ENCODE measurements around the gene ZBTB17. TPM values are rescaled to one million over a fixed set of nuclear protein-coding genes. Genes with fewer than 3 reads are reported as not detected.
"Not testable (repeated sequence)": the region's sequence is repeated elsewhere in the genome, so short reads cannot be mapped to it uniquely, and the experiment has no call there.

The ZBTB17 gene
- polyA plus RNA-seq, 3 donors, result 25.7 to 29.9 (median 28.3) TPM

- not testable (repeated sequence) for DNase-seq (ENCODE audit: low read depth in 3 of 3, low spot score in 2 of 3)
Measured at GRCh38 chr1:15913607-15914006, 62.3 kb downstream of the ZBTB17 start.

- no peak for DNase-seq (ENCODE audit: low read depth in 3 of 3, low spot score in 2 of 3)
Measured at GRCh38 chr1:15911927-15912326, 64.0 kb downstream of the ZBTB17 start.

DNA sequence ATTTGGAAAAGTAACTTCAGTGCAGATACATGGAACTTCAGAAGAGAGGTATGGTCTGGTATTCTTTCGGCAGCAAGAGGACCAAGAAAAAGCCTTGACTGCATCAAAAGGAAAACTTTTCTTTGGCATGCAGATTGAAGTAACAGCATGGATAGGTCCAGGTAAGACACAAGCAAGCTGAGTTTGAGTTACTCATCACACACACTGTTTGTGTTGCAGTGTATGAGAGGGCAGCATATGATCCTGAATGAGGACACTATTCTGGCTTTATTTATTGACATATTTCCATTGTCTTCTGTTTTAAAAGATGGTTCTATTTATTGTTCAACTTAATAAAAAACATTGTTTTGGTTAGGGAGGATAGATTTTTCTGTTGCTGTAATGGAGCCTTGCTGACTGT is 64.8 kb downstream of the ZBTB17 start:
- no peak for DNase-seq (ENCODE audit: low read depth in 3 of 3, low spot score in 2 of 3)

GRCh38 chr1:15908597-15908996 is 67.3 kb downstream of the ZBTB17 start:
- DNase-seq (ENCODE audit: low read depth in 3 of 3, low spot score in 2 of 3), result no peak

GRCh38 chr1:15902882-15903281 is 73.0 kb downstream of the ZBTB17 start:
- no peak for DNase-seq (ENCODE audit: low read depth in 3 of 3, low spot score in 2 of 3)

GRCh38 chr1:15900662-15901279 is 75.1 kb downstream of the ZBTB17 start:
- no peak for DNase-seq (ENCODE audit: low read depth in 3 of 3, low spot score in 2 of 3)

GRCh38 chr1:15899266-15899665 is 76.6 kb downstream of the ZBTB17 start:
- no peak for DNase-seq (ENCODE audit: low read depth in 3 of 3, low spot score in 2 of 3)

- DNase-seq (ENCODE audit: low read depth in 3 of 3, low spot score in 2 of 3), result not testable (repeated sequence)
Measured at GRCh38 chr1:15896841-15897610, 78.9 kb downstream of the ZBTB17 start.

- no peak for DNase-seq (ENCODE audit: low read depth in 3 of 3, low spot score in 2 of 3)
Measured at GRCh38 chr1:15895233-15895632, 80.7 kb downstream of the ZBTB17 start.

DNA sequence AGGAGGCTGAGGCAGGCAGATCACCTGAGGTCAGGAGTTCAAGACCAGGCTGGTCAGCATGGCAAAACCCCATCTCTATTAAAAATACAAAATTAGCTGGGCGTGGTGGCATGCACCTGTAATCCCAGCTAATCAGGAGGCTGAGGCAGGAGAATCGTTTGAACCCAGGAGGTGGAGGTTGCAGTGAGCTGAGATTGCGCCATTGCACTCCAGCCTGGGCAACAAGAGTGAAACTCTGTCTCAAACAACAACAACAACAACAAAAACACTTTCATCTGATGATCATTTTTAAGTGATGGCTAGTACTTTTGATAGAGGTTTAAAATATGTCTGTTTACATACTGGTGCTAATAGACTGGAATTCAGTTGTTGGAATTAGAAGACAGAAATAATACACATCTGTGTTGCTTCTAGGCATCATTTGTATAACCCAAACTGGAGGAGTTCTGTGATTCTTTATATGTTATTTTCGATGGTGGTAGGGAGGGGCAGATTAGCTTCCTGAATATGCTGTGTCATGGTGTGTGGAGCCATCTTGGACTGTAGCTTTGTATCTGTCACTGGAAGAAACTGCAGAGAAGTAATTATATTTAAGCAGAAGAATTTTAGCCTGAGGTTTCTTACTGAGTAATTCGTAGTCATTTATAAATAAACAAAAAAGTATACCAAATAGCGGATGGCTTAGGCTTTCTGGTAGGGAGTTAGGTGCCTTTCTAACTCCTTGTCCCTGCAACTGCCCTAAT is 82.9 kb downstream of the ZBTB17 start:
- DNase-seq (ENCODE audit: low read depth in 3 of 3, low spot score in 2 of 3), result not testable (repeated sequence)

Other genes with a start within 250 kb of the ZBTB17 start
- 1 to 10 TPM; 1.3 to 1.7 (median 1.4) TPM for gene SLC25A34, start 239.8 kb downstream of the ZBTB17 start, polyA plus RNA-seq (ENCODE audit: insufficient read length in 3 of 3)
- gene TMEM82, start 233.6 kb downstream of the ZBTB17 start, polyA plus RNA-seq (ENCODE audit: insufficient read length in 3 of 3), result 1 to 10 TPM; 2.6 to 3.5 (median 3.3) TPM
- gene FBLIM1, start 217.3 kb downstream of the ZBTB17 start, polyA plus RNA-seq (ENCODE audit: insufficient read length in 3 of 3), result 10 to 100 TPM; 41.7 to 55.0 (median 41.8) TPM
- 1 to 10 TPM in 2 of 3 donors, under 1 TPM in 1; 0.92 to 1.1 (median 1.1) TPM for gene UQCRHL, start 168.5 kb downstream of the ZBTB17 start, polyA plus RNA-seq (ENCODE audit: insufficient read length in 3 of 3)
- gene SPEN, start 128.4 kb downstream of the ZBTB17 start, polyA plus RNA-seq (ENCODE audit: insufficient read length in 3 of 3), result 10 to 100 TPM; 50.5 to 59.2 (median 53.1) TPM
- under 1 TPM; 0.07 to 0.14 (median 0.10) TPM for gene SRARP, start 28.1 kb upstream of the ZBTB17 start, polyA plus RNA-seq (ENCODE audit: insufficient read length in 3 of 3)
- gene HSPB7, start 41.9 kb upstream of the ZBTB17 start, polyA plus RNA-seq (ENCODE audit: insufficient read length in 3 of 3), result 1 to 10 TPM; 2.7 to 4.7 (median 3.9) TPM
- 10 to 100 TPM; 13.0 to 15.8 (median 14.2) TPM for gene CLCNKA, start 45.9 kb upstream of the ZBTB17 start, polyA plus RNA-seq (ENCODE audit: insufficient read length in 3 of 3)
- 10 to 100 TPM; 41.4 to 69.9 (median 68.8) TPM for gene CLCNKB, start 67.7 kb upstream of the ZBTB17 start, polyA plus RNA-seq (ENCODE audit: insufficient read length in 3 of 3)
- gene FAM131C, start 97.5 kb upstream of the ZBTB17 start, polyA plus RNA-seq (ENCODE audit: insufficient read length in 3 of 3), result 1 to 10 TPM; 1.0 to 1.6 (median 1.3) TPM
- gene EPHA2, start 180.0 kb upstream of the ZBTB17 start, polyA plus RNA-seq (ENCODE audit: insufficient read length in 3 of 3), result 10 to 100 TPM; 11.9 to 18.4 (median 17.4) TPM
- gene ARHGEF19, start 236.6 kb upstream of the ZBTB17 start, polyA plus RNA-seq (ENCODE audit: insufficient read length in 3 of 3), result 10 to 100 TPM; 15.9 to 20.1 (median 18.9) TPM